Tibial artery (tissue), 4 donors: Measurements from ENCODE around the gene RSBN1L.

ENCODE experiments used
- DNase-seq, 2 donors: peaks; one replicate each; pipeline ENCODE4 v3.0.0-alpha.2; 2019
- H3K27ac ChIP-seq, 2 donors: fragments of 200-600 bp; sonication (generic) in 1 of 2; 1 replicate in 1 of 2; 2 replicates in 1 of 2; pipeline ENCODE4 v1.5.1; 2018 to 2019; ENCODE audit warnings: mild to moderate bottlenecking in 1 of 2
- H3K27me3 ChIP-seq, 2 donors: fragments of 200-600 bp; sonication (generic) in 1 of 2; one replicate each; pipeline versions ENCODE4 v1.5.1 to v1.6.0; 2016 to 2019
- H3K36me3 ChIP-seq, 3 donors: fragments of 200-600 bp; sonication (generic) in 2 of 3; one replicate each; pipeline ENCODE4 v1.5.1; 2016 to 2019; ENCODE audit warnings: mild to moderate bottlenecking in 2 of 3
- H3K4me1 ChIP-seq, 4 donors: fragments of 200-600 bp; sonication (generic) in 2 of 4; 1 replicate in 3 of 4; 2 replicates in 1 of 4; pipeline ENCODE4 v1.5.1; 2016 to 2019
- H3K4me3 ChIP-seq, 2 donors: fragments of 200-600 bp; sonication (generic) in 1 of 2; 1 replicate in 1 of 2; 2 replicates in 1 of 2; pipeline ENCODE4 v1.5.1; 2018 to 2019; ENCODE audit warnings: mild to moderate bottlenecking in 2 of 2
- H3K9me3 ChIP-seq, 3 donors: fragments of 200-600 bp; sonication (generic) in 1 of 3; one replicate each; pipeline ENCODE4 v1.5.1; 2016 to 2019
- intact Hi-C: fragments of 100-400 bp; cut with DNase I; formaldehyde crosslinking; loops from one replicate; pipeline ENCODE4 v1.15.0; 2023; ENCODE audit warnings: low total_unique reads
- TF ChIP-seq, protein P1 (sequence below), 2 experiments: fragments of 200-600 bp in 1 of 2; fragments of 450-650 bp in 1 of 2; IDR thresholded peaks; one replicate each; pipeline ENCODE4 v1.5.1; 2017 to 2019; ENCODE audit warnings: antibody characterized with exemption in 2 of 2, mild to moderate bottlenecking in 1 of 2, moderate library complexity in 1 of 2

The RSBN1L gene

DNA sequence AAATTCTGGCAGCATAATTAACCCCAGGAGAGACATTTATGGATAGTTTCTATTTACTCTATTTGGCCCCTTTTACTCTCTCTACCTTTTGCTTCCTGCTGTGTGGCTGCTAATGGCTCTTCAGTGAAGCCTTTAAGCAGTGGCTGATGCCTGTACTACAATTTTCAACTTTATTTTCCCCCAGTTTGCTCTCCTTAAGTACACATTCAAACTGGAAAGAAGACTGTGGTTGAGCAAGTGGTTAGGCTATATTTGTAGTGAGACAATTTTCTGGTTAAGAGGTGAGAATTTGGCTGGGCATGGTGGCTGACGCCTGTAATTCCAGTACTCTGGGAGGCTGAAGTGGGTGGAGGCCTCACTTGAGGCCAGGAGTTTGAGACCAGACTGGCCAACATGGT is 8.5 kb upstream of the RSBN1L start:
- Histone ChIP-seq H3K27ac (no peak overlapping the region), H3K36me3 (peaks cover 0 to 14% (median 7%) of the 10 kb centered on the region in 3 donors), H3K4me3 (no peak overlapping the region), H3K27me3 (no peaks in the 10 kb centered on the region), H3K9me3 (no peaks in the 10 kb centered on the region), H3K4me1 (peaks cover 0 to 19% (median 8%) of the 10 kb centered on the region in 4 donors)
- TF ChIP-seq, protein P1, sequence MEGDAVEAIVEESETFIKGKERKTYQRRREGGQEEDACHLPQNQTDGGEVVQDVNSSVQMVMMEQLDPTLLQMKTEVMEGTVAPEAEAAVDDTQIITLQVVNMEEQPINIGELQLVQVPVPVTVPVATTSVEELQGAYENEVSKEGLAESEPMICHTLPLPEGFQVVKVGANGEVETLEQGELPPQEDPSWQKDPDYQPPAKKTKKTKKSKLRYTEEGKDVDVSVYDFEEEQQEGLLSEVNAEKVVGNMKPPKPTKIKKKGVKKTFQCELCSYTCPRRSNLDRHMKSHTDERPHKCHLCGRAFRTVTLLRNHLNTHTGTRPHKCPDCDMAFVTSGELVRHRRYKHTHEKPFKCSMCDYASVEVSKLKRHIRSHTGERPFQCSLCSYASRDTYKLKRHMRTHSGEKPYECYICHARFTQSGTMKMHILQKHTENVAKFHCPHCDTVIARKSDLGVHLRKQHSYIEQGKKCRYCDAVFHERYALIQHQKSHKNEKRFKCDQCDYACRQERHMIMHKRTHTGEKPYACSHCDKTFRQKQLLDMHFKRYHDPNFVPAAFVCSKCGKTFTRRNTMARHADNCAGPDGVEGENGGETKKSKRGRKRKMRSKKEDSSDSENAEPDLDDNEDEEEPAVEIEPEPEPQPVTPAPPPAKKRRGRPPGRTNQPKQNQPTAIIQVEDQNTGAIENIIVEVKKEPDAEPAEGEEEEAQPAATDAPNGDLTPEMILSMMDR (IDR thresholded peaks at IDR 0.05), result no peak
- DNase-seq, result no peak
- intact Hi-C loops, result no loop called here

DNA sequence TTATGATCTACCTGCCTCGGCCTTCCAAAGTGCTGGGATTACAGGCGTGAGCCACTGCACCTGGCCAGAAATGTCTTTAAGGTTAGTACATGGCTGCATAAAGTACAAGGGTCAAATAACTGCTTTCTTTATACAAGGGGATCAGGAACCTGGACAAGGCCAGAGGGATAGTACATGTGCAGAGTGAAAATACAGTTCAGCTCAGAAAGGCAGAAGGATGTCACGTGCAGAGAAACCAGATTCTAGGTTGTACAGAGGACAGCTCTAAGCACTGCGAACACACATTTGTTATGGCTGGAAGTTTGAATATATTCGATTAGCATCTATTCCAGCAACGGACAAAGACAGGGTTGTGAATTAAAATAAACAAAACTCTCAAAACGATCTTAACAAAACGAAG is 6.0 kb upstream of the RSBN1L start:
- H3K27ac ChIP-seq, result no peak overlapping the region
- peaks cover 0 to 36% (median 20%) of the 10 kb centered on the region in 4 donors for H3K4me1 ChIP-seq
- intact Hi-C loops, result no loop called here
- H3K27me3 ChIP-seq, result no peaks in the 10 kb centered on the region
- H3K36me3 ChIP-seq, result peaks cover 0 to 6% (median 0%) of the 10 kb centered on the region in 3 donors
- no peak overlapping the region for H3K4me3 ChIP-seq
- TF ChIP-seq, protein P1 (IDR thresholded peaks at IDR 0.05), result no peak
- no peak for DNase-seq
- no peaks in the 10 kb centered on the region for H3K9me3 ChIP-seq

DNA sequence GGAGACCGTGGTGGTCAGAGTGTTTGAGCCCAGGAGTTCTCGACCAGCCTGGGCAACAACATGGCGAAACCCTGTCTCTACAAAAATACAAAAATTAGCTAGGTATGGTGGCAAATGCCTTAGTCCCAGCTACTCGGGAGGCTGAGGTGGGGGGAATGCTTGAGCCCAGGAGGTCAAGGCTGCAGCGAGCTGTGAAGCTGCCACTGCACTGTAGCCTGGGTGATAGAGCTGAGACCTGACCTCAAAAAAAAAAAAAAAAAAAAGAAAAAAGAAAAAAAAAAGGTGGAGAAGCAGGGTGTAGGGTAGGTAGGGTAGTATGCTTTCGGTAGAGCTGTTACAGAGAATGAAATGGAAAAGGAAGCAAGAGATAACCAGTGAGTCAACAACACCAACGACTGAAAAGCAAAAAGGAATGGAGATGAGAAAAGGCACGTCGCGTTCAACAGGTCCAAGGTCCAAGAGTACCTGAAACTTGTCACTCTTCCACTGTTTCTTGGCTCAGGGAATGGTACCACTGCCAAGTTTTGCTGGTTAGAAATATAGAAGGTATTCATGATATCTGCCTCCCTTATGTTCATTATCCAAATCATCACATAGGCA is 4.3 kb upstream of the RSBN1L start:
- no peaks in the 10 kb centered on the region for H3K9me3 ChIP-seq
- no peaks in the 10 kb centered on the region for H3K27me3 ChIP-seq
- H3K36me3 ChIP-seq, result peaks cover 0 to 6% (median 0%) of the 10 kb centered on the region in 3 donors
- H3K4me1 ChIP-seq, result peaks cover 0 to 34% (median 20%) of the 10 kb centered on the region in 4 donors
- H3K4me3 ChIP-seq, result no peak overlapping the region
- TF ChIP-seq, protein P1 (IDR thresholded peaks at IDR 0.05), result no peak
- no peak for DNase-seq
- intact Hi-C loops, result no loop called here
- H3K27ac ChIP-seq, result no peak overlapping the region

DNA sequence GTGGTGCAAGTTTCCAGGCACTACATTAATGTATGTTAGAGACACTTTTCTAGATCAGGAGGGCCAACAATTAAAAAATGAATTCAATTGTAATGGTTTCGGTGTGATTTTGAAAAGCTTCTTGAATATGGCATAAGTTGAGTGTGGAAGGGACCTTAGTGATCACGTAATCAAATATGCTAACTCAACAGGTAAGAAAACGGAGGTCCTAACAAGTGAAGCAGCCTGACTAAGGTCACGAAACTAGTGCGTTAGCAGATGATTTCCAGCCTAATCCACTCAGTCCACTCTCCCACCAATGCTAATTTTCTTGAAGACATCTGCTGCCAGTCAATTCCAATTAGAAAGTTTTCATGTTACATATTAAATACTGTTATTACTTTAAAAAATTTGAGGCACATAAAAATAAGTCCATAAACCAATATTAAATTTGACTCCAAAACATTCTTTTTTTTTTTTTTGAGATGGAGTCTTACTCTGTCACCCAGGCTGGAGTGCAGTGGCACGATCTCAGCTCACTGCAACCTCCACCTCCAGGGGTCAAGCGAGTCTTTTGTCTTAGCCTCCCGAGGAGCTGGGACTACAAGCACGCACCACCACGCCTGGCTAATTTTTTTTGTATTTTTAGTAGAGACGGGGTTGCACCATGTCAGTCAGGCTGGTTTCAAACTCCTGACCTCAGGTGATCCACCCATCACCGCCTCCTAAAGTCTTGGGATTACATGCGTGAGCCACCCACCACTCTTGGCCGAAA is 2.3 kb upstream of the RSBN1L start:
- Histone ChIP-seq H3K36me3 (peaks cover 0 to 6% (median 0%) of the 10 kb centered on the region in 3 donors), H3K4me1 (peaks cover 0 to 41% (median 25%) of the 10 kb centered on the region in 4 donors), H3K9me3 (no peaks in the 10 kb centered on the region), H3K27ac (no peak overlapping the region), H3K4me3 (no peak overlapping the region), H3K27me3 (no peaks in the 10 kb centered on the region)
- TF ChIP-seq, protein P1 (IDR thresholded peaks at IDR 0.05), result no peak
- DNase-seq, result no peak
- intact Hi-C loops, result no loop called here

DNA sequence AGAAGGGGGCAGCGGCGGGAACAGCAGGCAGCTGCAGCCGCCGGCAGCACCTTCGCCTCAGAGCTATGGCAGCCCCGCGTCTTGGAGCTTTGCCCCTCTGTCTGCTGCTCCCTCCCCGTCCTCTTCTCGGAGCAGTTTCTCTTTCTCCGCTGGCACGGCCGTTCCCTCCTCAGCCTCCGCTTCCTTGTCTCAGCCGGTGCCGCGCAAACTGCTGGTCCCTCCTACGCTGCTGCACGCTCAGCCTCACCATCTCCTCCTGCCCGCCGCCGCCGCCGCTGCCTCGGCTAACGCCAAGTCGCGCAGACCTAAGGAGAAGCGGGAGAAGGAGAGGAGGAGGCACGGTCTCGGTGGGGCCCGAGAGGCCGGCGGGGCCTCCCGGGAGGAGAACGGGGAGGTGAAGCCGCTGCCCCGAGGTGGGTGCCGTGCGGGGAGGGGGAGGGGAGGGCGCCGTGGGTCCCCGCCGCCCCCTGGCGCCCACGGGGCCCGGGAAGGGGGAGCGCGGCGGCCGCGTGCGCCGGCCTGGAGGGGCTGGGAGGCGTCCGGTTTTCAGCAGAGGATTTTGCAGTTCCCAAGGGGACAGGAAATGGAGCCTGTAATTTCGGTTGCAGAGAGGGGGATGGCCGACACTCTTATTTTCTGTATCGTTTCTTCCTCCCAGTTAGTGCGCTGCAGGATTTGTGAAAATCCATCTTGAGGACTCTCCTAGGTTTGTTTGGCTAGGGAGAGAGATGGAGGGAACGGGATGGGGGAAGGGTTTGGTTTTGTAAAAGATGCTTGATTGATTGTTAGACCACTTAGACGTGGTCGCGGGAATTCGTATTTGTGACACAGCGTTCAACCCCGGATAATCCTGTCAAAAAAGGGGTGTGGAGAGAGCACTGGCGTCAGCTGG is 630 bp downstream of the RSBN1L start:
- H3K36me3 ChIP-seq, result no peaks in the 10 kb centered on the region
- H3K27ac ChIP-seq, result peak overlapping the region; percentile 92 to 98
- H3K4me1 ChIP-seq, result peaks cover 0 to 70% (median 30%) of the 10 kb centered on the region in 4 donors
- H3K27me3 ChIP-seq, result no peaks in the 10 kb centered on the region
- H3K4me3 ChIP-seq, result peak overlapping the region; percentile 94 to 98
- TF ChIP-seq, protein P1 (IDR thresholded peaks at IDR 0.05), result no peak
- H3K9me3 ChIP-seq, result no peaks in the 10 kb centered on the region
- DNase-seq, result peak; percentile 65 to 75
- intact Hi-C loops, result loop anchor here (2.0 kb wide), 1 partner anchor 102 kb away; the partner anchor contains the start of genes PHTF2 and TMEM60
